HG03135 (cell line): ENCODE data around the gene ILDR2.
"Not testable (repeated sequence)": the region's sequence is repeated elsewhere in the genome, so short reads cannot be mapped to it uniquely, and the experiment has no call there.

Experiments used
- ATAC-seq: cut with Tn5 transposase; IDR thresholded peaks from one replicate; pipeline ENCODE4 v1.9.1; 2021; ENCODE audit warnings: mild to moderate bottlenecking, moderate library complexity; ENCODE audit not compliant: unreplicated experiment

ILDR2 gene

GRCh38 chr1:166895766-166896165 is 79.6 kb downstream of the ILDR2 start:
- no peak for ATAC-seq

DNA sequence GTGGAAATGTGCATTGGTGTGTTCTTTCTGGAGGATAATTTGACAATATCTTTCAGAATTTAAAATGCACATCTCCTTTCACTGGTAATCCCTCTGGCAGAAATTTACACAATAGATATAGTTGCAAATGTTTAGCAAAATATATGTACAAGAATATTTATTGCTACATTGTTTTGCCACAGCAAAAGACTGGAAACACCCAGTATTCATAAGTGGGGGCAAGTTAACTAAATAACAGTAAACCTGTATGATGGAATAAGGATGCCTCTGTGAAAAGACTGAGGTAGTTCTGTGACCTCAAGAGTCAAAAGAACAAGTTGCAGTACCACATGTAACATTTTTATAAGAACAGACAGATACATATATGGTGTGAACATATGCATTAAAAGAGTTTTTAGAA is 85.6 kb downstream of the ILDR2 start:
- no peak for ATAC-seq

GRCh38 chr1:166888373-166889111 is 86.8 kb downstream of the ILDR2 start:
- no peak for ATAC-seq

- ATAC-seq: no peak
Observed at GRCh38 chr1:166884971-166885370, 90.4 kb downstream of the ILDR2 start.

- peak; percentile 78 for ATAC-seq
Observed at GRCh38 chr1:166884040-166884642, 91.2 kb downstream of the ILDR2 start.

- ATAC-seq: no peak
Observed at GRCh38 chr1:166882893-166883292, 92.4 kb downstream of the ILDR2 start.

DNA sequence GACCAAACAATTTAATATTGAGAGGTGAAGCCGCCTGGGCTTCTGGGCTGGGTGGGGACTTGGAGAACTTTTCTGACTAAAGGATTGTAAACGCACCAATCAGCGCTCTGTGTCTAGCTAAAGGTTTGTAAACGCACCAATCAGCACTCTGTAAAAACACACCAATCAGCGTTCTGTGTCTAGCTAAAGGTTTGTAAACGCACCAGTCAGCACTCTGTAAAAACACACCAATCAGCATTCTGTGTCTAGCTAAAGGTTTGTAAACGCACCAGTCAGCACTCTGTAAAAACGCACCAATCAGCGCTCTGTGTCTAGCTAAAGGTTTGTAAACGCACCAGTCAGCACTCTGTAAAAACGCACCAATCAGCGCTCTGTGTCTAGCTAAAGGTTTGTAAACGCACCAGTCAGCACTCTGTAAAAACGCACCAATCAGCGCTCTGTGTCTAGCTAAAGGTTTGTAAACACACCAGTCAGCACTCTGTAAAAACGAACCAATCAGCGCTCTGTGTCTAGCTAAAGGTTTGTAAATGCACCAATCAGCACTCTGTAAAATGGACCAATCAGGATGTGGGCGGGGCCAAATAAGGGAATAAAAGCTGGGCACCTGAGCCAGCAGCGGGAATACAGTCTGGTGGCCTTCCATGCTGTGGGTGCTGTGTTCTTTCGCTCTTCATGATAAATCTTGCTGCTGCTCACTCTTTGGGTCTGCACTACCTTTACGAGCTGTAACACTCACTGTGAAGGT is 97.0 kb downstream of the ILDR2 start:
- ATAC-seq: not testable (repeated sequence)

DNA sequence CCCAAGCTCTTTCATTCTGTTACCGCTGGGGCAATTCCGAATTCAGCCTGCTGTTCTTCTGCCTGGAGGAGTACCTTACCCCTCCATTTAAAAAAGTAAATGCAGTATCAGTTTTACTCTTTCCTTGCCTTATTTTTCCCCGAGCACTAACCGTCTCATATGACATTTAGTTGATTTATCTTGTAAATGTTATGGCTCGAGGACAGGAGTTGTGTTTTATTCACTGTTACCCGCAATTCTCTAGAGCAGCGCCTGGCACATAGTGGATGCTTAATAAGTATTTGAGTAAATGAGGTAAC is 98.9 kb downstream of the ILDR2 start:
- ATAC-seq: peak; percentile 3

- ATAC-seq: peak; percentile 85
Observed at GRCh38 chr1:166875734-166876539, 99.4 kb downstream of the ILDR2 start, which contains the start of gene TADA1. TADA1 (minus strand) TSS chr1:166876264; CDS start chr1:166876233, 31 bp downstream.

DNA sequence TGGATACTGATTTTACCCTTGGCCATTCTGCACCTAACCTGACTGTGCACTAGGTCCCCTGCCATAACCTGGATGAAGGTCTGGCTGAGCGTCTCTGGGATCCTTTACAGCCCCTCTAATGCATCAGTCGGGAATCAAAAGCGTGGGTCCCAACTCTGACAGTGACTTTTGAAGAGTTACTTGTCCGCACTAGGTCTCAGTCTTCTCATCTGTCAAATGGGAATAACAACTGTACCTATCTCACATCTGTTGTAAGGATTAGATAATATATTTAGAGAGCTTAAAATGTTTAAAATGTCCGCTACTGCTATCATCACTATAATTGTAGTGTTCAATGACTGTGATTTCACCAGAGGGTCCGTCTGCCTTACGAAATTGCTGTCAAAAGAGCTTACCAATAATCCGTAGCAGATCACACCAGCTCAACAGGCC is 100.0 kb downstream of the ILDR2 start:
- no peak for ATAC-seq

- no peak for ATAC-seq
Observed at GRCh38 chr1:166874464-166874863, 100.9 kb downstream of the ILDR2 start.

GRCh38 chr1:166870584-166870983 is 104.8 kb downstream of the ILDR2 start:
- no peak for ATAC-seq

DNA sequence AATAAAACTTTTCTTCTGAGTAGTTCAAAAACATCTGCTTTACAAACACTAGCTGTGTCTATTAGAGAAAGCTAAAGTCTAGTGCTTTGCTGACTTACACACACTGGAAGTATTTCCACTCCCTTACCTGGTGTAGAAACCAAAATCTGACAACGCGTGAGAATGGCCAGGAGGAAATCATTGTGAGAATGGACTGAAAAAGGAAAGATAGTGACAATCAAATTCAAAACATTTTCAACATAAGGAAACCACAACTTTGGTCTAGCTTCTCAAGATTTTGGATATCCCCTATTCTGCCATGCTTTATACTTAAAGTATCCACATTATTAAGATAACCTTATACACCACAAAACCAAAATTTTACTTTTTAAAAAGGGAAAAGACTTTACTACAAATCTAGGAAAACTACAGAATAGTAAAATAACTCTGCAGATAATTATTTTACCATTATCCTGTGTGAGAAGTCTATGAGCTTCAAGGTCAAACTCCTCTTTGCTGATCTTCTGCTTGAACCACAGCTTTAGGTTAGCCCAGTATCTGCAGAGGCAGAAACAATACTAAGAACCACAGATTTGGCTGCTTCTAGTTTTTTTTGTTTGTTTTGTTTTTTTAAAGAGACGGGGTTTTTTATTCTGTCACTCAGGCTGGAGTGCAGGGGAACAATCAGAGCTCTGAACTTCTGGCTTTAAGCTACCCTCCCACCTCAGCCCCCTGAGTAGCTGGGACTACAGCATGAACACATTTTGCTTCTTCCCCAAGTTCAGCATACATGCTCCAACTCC is 105.8 kb downstream of the ILDR2 start:
- peak; percentile 46 for ATAC-seq

- no peak for ATAC-seq
Observed at GRCh38 chr1:166868639-166869038, 106.7 kb downstream of the ILDR2 start.

- no peak for ATAC-seq
Observed at GRCh38 chr1:166865926-166866325, 109.4 kb downstream of the ILDR2 start.

DNA sequence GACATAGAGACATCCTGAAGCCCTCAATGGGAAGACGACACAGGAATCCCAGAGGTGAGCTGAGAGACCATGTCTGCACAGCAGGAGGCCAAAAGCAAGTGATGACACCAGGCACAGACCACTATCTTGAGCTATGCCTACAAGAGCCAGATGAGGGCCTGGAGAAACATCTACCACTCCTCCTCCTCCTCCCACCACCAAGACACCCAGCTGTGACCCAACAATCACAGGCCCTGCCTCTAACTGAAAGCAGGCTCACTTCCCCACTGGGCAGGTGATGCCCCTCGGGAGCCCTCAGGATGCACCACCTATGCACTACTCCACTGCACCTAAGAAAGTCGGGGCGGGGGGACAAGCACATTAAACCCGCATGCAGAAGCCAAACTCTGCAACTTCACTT is 115.7 kb downstream of the ILDR2 start:
- no peak for ATAC-seq

GRCh38 chr1:166858726-166859419 is 116.5 kb downstream of the ILDR2 start:
- no peak for ATAC-seq
